Kidney epithelial cell (primary cell): Measurements from ENCODE around the gene MAPK10. TPM values are rescaled to one million over a fixed set of nuclear protein-coding genes. Genes with fewer than 3 reads are reported as not detected.
A peak's percentile ranks its signal among the peaks of the same experiment; 100 is the strongest.

ENCODE experiments used
- DNase-seq: peaks from one replicate; pipeline ENCODE4 v3.0.0-alpha.2; 2010; ENCODE audit warnings: low read depth
- H3K27me3 ChIP-seq: 2 replicates; pipeline ENCODE4 v1.6.0; 2011; ENCODE audit warnings: low read length; ENCODE audit not compliant: control insufficient read depth, insufficient read depth
- H3K36me3 ChIP-seq: 2 replicates; pipeline ENCODE4 v1.5.1; 2011; ENCODE audit warnings: low read length; ENCODE audit not compliant: control insufficient read depth, insufficient read depth
- H3K4me3 ChIP-seq: 2 replicates; pipeline ENCODE4 v1.5.1; 2011; ENCODE audit warnings: low read depth, mild to moderate bottlenecking, control low read depth, low read length
- total RNA-seq: library from RNA; depleted of rRNA; stranded (reverse); fragments of >200 nt; gene quantifications from 2 replicates; pipeline ENCODE4 v1.2.3, GENCODE V29; 2015
- TF ChIP-seq, protein P1 (sequence below): IDR thresholded peaks from 2 replicates; pipeline ENCODE4 v1.5.1; 2011; ENCODE audit warnings: mild to moderate bottlenecking, moderate library complexity, low read length, control low read depth, inconsistent platforms; ENCODE audit not compliant: insufficient read depth, poor library complexity, severe bottlenecking

MAPK10 gene
- total RNA-seq, 1 donor from 2014 or later: 2.7 TPM

GRCh38 chr4:86306816-86307215 lies 53.0 kb downstream of the MAPK10 start:
- H3K4me3 ChIP-seq: no peak overlapping the region
- TF ChIP-seq, protein P1, sequence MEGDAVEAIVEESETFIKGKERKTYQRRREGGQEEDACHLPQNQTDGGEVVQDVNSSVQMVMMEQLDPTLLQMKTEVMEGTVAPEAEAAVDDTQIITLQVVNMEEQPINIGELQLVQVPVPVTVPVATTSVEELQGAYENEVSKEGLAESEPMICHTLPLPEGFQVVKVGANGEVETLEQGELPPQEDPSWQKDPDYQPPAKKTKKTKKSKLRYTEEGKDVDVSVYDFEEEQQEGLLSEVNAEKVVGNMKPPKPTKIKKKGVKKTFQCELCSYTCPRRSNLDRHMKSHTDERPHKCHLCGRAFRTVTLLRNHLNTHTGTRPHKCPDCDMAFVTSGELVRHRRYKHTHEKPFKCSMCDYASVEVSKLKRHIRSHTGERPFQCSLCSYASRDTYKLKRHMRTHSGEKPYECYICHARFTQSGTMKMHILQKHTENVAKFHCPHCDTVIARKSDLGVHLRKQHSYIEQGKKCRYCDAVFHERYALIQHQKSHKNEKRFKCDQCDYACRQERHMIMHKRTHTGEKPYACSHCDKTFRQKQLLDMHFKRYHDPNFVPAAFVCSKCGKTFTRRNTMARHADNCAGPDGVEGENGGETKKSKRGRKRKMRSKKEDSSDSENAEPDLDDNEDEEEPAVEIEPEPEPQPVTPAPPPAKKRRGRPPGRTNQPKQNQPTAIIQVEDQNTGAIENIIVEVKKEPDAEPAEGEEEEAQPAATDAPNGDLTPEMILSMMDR: no peak
- no peaks in the 10 kb centered on the region for H3K36me3 ChIP-seq
- H3K27me3 ChIP-seq: no peaks in the 10 kb centered on the region
- DNase-seq: no peak

GRCh38 chr4:86302830-86303229 lies 57.0 kb downstream of the MAPK10 start:
- no peak for DNase-seq
- Histone ChIP-seq H3K36me3 (no peaks in the 10 kb centered on the region), H3K4me3 (no peak overlapping the region), H3K27me3 (no peaks in the 10 kb centered on the region)
- TF ChIP-seq, protein P1: no peak

GRCh38 chr4:86302251-86302650 lies 57.6 kb downstream of the MAPK10 start:
- peak; percentile 65 for DNase-seq
- no peaks in the 10 kb centered on the region for H3K36me3 ChIP-seq
- H3K4me3 ChIP-seq: no peak overlapping the region
- TF ChIP-seq, protein P1: no peak
- H3K27me3 ChIP-seq: no peaks in the 10 kb centered on the region

DNA sequence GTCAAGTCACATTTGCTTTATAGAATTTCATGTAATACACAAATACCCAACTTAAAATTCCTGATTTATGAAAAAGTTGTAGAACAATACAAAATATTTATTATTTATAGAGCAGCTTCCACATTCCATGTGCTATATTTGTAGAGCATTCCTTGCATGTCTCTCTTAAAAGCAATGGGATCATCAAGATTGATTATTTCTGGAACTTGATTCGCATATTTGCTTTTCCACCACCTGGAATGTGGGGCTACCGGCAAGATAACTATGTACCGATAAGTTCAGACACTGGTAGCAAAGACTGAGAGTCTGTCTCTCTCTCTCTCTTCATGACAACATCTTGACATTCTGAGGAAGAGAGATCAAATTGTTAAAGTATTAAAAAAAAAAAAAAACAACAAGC lies 59.3 kb downstream of the MAPK10 start:
- TF ChIP-seq, protein P1: no peak
- DNase-seq: no peak

GRCh38 chr4:86296865-86297264 lies 63.0 kb downstream of the MAPK10 start:
- TF ChIP-seq, protein P1: no peak
- DNase-seq: no peak
- H3K4me3 ChIP-seq: no peak overlapping the region
- H3K36me3 ChIP-seq: no peaks in the 10 kb centered on the region
- no peaks in the 10 kb centered on the region for H3K27me3 ChIP-seq

More for the DNA sequence above, 59.3 kb downstream of the MAPK10 start:
- H3K4me3 ChIP-seq: no peak overlapping the region
- H3K36me3 ChIP-seq: no peaks in the 10 kb centered on the region
- H3K27me3 ChIP-seq: no peaks in the 10 kb centered on the region

GRCh38 chr4:86294883-86295282 lies 65.0 kb downstream of the MAPK10 start:
- Histone ChIP-seq H3K4me3 (no peak overlapping the region), H3K36me3 (no peaks in the 10 kb centered on the region), H3K27me3 (no peaks in the 10 kb centered on the region)
- DNase-seq: no peak
- TF ChIP-seq, protein P1: no peak
